Ishikawa (cell line): ENCODE results near the gene CACNA1H.

ENCODE experiments used
- CEBPB ChIP-seq: IDR thresholded peaks from 2 replicates; pipeline ENCODE4 v1.6.1; 2012
- CREB1 ChIP-seq: IDR thresholded peaks from 2 replicates; pipeline ENCODE4 v1.6.1; 2012; ENCODE audit warnings: low read depth
- EGR1 ChIP-seq: IDR thresholded peaks from 2 replicates; pipeline ENCODE4 v1.6.1; 2012
- EP300 ChIP-seq: IDR thresholded peaks from 2 replicates; pipeline ENCODE4 v1.6.1; 2012; ENCODE audit warnings: borderline replicate concordance
- FOXM1 ChIP-seq: IDR thresholded peaks from 2 replicates; pipeline ENCODE4 v1.6.1; 2012; ENCODE audit warnings: low read depth, borderline replicate concordance
- NFIC ChIP-seq: IDR thresholded peaks from 2 replicates; pipeline ENCODE4 v1.6.1; 2012
- RAD21 ChIP-seq: IDR thresholded peaks from 2 replicates; pipeline ENCODE4 v1.6.1; 2012; ENCODE audit warnings: low read depth
- TAF1 ChIP-seq: IDR thresholded peaks from 2 replicates; pipeline ENCODE4 v1.6.1; 2012; ENCODE audit warnings: low read depth, mild to moderate bottlenecking
- TCF12 ChIP-seq: IDR thresholded peaks from 2 replicates; pipeline ENCODE4 v1.6.1; 2012; ENCODE audit warnings: low read depth
- TEAD4 ChIP-seq: IDR thresholded peaks from 2 replicates; pipeline ENCODE4 v1.6.1; 2012
- YY1 ChIP-seq: IDR thresholded peaks from 2 replicates; pipeline ENCODE4 v1.6.1; 2012; ENCODE audit warnings: low read depth
- TF ChIP-seq, protein P1 (sequence below): IDR thresholded peaks from 2 replicates; pipeline ENCODE4 v1.6.1; 2012; ENCODE audit warnings: low read depth, mild to moderate bottlenecking
- TF ChIP-seq, protein P2 (sequence below): IDR thresholded peaks from 2 replicates; pipeline ENCODE4 v1.6.1; 2012

DNA sequence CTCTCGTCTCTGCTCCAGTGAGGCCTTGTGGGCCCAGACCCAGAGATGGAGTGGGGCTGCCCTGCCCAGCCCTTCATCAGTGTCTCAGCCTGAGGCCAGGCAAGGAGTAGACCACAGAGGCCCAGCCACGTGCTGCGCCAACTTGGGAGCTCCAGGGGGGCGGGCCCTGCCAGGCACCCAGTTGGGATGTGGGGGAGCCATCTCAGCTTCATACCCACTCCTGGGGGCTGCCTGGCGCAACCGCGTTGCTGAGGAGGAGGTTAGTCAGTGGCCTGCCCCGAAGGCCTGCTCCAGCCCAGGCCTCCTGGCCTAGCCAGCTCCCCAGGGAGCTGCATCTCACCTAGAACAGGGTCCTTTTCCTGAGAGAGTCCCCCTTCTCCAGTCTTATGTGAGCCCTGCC, 60.3 kb downstream of the CACNA1H start:
- no peak for TF ChIP-seq TEAD4
- TF ChIP-seq, protein P1, sequence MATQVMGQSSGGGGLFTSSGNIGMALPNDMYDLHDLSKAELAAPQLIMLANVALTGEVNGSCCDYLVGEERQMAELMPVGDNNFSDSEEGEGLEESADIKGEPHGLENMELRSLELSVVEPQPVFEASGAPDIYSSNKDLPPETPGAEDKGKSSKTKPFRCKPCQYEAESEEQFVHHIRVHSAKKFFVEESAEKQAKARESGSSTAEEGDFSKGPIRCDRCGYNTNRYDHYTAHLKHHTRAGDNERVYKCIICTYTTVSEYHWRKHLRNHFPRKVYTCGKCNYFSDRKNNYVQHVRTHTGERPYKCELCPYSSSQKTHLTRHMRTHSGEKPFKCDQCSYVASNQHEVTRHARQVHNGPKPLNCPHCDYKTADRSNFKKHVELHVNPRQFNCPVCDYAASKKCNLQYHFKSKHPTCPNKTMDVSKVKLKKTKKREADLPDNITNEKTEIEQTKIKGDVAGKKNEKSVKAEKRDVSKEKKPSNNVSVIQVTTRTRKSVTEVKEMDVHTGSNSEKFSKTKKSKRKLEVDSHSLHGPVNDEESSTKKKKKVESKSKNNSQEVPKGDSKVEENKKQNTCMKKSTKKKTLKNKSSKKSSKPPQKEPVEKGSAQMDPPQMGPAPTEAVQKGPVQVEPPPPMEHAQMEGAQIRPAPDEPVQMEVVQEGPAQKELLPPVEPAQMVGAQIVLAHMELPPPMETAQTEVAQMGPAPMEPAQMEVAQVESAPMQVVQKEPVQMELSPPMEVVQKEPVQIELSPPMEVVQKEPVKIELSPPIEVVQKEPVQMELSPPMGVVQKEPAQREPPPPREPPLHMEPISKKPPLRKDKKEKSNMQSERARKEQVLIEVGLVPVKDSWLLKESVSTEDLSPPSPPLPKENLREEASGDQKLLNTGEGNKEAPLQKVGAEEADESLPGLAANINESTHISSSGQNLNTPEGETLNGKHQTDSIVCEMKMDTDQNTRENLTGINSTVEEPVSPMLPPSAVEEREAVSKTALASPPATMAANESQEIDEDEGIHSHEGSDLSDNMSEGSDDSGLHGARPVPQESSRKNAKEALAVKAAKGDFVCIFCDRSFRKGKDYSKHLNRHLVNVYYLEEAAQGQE, result no peak
- no peak for TF ChIP-seq EGR1
- TF ChIP-seq EP300, result no peak
- TF ChIP-seq RAD21, result no peak
- TF ChIP-seq, protein P2, sequence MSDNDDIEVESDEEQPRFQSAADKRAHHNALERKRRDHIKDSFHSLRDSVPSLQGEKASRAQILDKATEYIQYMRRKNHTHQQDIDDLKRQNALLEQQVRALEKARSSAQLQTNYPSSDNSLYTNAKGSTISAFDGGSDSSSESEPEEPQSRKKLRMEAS, result no peak
- TF ChIP-seq CEBPB, result no peak
- no peak for TF ChIP-seq FOXM1
- no peak for TF ChIP-seq TAF1
- TF ChIP-seq YY1, result no peak
- TF ChIP-seq CREB1, result no peak
- TF ChIP-seq TCF12, result no peak
- TF ChIP-seq NFIC, result no peak
